Keratinocyte (primary cell): ENCODE results near the gene CRK. TPM values are rescaled to one million over a fixed set of nuclear protein-coding genes. Genes with fewer than 3 reads are reported as not detected.

Experiments
- DNase-seq: peaks from one replicate; pipeline ENCODE4 v3.0.0-alpha.2; 2011; ENCODE audit warnings: low read depth, missing footprints, low spot score
- FAIRE-seq: peaks from 2 replicates; lab custom pipeline; 2011; peaks lifted over from hg19 to GRCh38; lab: Jason Lieb, UNC
- H2AFZ ChIP-seq: 2 replicates; pipeline ENCODE4 v1.6.0; 2012; ENCODE audit warnings: low read length, control low read depth, inconsistent platforms; ENCODE audit not compliant: control insufficient read depth
- H3K27ac ChIP-seq: 2 replicates; pipeline ENCODE4 v1.5.1; 2011; ENCODE audit warnings: low read length; ENCODE audit not compliant: control insufficient read depth, insufficient read depth
- H3K27me3 ChIP-seq: 3 replicates; pipeline ENCODE4 v1.6.0; 2011; ENCODE audit warnings: low read length; ENCODE audit not compliant: control insufficient read depth, insufficient read depth; ENCODE audit errors: extremely low read depth
- H3K36me3 ChIP-seq, 2 experiments: 2 replicates in 1 of 2; 3 replicates in 1 of 2; pipeline ENCODE4 v1.5.1; 2011; ENCODE audit warnings: low read length in 2 of 2, mild to moderate bottlenecking in 1 of 2; ENCODE audit not compliant: control insufficient read depth in 2 of 2, insufficient read depth in 2 of 2; ENCODE audit errors: extremely low read depth in 1 of 2
- H3K4me1 ChIP-seq: 3 replicates; pipeline ENCODE4 v1.5.1; 2011; ENCODE audit warnings: low read length; ENCODE audit not compliant: control insufficient read depth, insufficient read depth; ENCODE audit errors: extremely low read depth
- H3K4me2 ChIP-seq: 3 replicates; pipeline ENCODE4 v1.6.0; 2011; ENCODE audit warnings: low read depth, low read length; ENCODE audit not compliant: control insufficient read depth, insufficient read depth; ENCODE audit errors: extremely low read depth
- H3K4me3 ChIP-seq, 3 experiments: fragments of 200-600 bp in 1 of 3; sonication (generic) in 1 of 3; 2 replicates in 2 of 3; 3 replicates in 1 of 3; pipeline ENCODE4 v1.5.1; 2011 to 2016; ENCODE audit warnings: low read length in 3 of 3, mild to moderate bottlenecking in 3 of 3, control low read depth in 2 of 3, inconsistent platforms in 1 of 3, low read depth in 1 of 3, mixed read lengths in 1 of 3, mixed run types in 1 of 3, moderate library complexity in 1 of 3; ENCODE audit not compliant: control insufficient read depth in 2 of 3, insufficient read depth in 2 of 3; ENCODE audit errors: extremely low read depth in 1 of 3
- H3K79me2 ChIP-seq: 2 replicates; pipeline ENCODE4 v1.6.0; 2012; ENCODE audit warnings: low read length; ENCODE audit not compliant: control insufficient read depth, insufficient read depth
- H3K9ac ChIP-seq: 3 replicates; pipeline ENCODE4 v1.6.0; 2011; ENCODE audit warnings: low read length; ENCODE audit not compliant: control insufficient read depth, insufficient read depth; ENCODE audit errors: extremely low read depth
- H3K9me1 ChIP-seq: 3 replicates; pipeline ENCODE4 v1.6.0; 2011; ENCODE audit warnings: low read length; ENCODE audit not compliant: control insufficient read depth, insufficient read depth; ENCODE audit errors: extremely low read depth
- H3K9me3 ChIP-seq: 2 replicates; pipeline ENCODE4 v1.5.1; 2012; ENCODE audit warnings: low read depth, low read length; ENCODE audit not compliant: control insufficient read depth
- H4K20me1 ChIP-seq: 3 replicates; pipeline ENCODE4 v1.6.0; 2011; ENCODE audit warnings: low read length; ENCODE audit not compliant: control insufficient read depth, insufficient read depth; ENCODE audit errors: extremely low read depth
- EZH2 ChIP-seq: IDR thresholded peaks from one replicate; pipeline ENCODE4 v1.6.1; 2012; ENCODE audit warnings: inconsistent platforms, mild to moderate bottlenecking, low read length, moderate library complexity
- dilution Hi-C: fragments of 300-500 bp; cut with MboI; formaldehyde crosslinking; loops from one replicate; pipeline ENCODE4 v1.7.0; 2020; ENCODE audit warnings: low sequenced_read_pairs; ENCODE audit not compliant: extremely low pct_ligation_motif_present
- polyA plus RNA-seq, 5 experiments: library from polyadenylated mRNA; depleted of rRNA in 3 of 5; stranded (reverse) in 3 of 5; stranded (forward) in 1 of 5; unstranded in 1 of 5; fragments of >200 nt; gene quantifications; 1 replicate in 1 of 5; 2 replicates in 3 of 5; 3 replicates in 1 of 5; pipeline versions ENCODE4 v1.2.1 to v1.2.3, GENCODE V29; 2011 to 2012; ENCODE audit warnings: missing spikeins in 2 of 5, low read depth in 1 of 5, low replicate concordance in 1 of 5
- TF ChIP-seq, protein P1 (sequence below), 3 experiments: IDR thresholded peaks in 1 of 3; conservative IDR thresholded peaks in 1 of 3; optimal IDR thresholded peaks in 1 of 3; 2 replicates in 2 of 3; 3 replicates in 1 of 3; pipeline versions ENCODE3 to v1.5.1; 2011; ENCODE audit warnings: low read length in 3 of 3, mild to moderate bottlenecking in 3 of 3, moderate library complexity in 2 of 3, control low read depth in 1 of 3, inconsistent platforms in 1 of 3; ENCODE audit not compliant: insufficient read depth in 2 of 3; ENCODE audit errors: extremely low read depth in 1 of 3

Gene CRK
- polyA plus RNA-seq, 1 donor (not counting 4 experiments of a cell fraction or from before 2014, with no cell fraction given) = 127 TPM

DNA sequence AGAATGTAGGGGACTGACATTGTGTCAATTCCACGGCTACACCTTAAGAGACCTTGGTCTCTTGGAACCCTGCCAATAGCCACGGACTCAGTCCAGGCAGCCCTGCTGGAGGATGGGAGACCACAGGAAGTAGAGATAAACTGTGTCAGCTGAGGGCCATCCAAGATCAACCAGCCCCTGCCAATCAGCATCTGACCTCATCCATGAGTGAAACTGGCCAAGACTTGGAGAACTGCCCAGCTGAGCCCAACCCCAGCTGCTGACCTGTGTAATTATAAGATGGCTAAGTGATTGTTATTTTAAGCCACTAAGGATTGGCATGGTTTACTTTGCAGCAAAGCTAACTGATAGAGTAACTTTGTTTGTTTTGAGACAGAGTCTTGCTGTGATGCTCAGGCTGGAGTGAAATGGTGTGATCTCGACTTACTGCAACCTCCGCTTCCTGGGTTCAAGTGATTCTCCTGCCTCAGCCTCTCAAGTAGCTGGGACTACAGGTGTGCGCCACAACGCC, 42.7 kb downstream of the CRK start:
- Histone ChIP-seq H3K4me1 (no peaks in the 10 kb centered on the region), H2AFZ (no peak overlapping the region), H3K79me2 (no peaks in the 10 kb centered on the region), H4K20me1 (no peaks in the 10 kb centered on the region), H3K9me1 (no peaks in the 10 kb centered on the region), H3K27me3 (no peaks in the 10 kb centered on the region), H3K9ac (no peak overlapping the region), H3K27ac (no peak overlapping the region), H3K9me3 (no peaks in the 10 kb centered on the region), H3K4me2 (no peak overlapping the region), H3K4me3 (no peak overlapping the region), H3K36me3 (no peaks in the 10 kb centered on the region)
- no peak for TF ChIP-seq EZH2
- TF ChIP-seq, protein P1, sequence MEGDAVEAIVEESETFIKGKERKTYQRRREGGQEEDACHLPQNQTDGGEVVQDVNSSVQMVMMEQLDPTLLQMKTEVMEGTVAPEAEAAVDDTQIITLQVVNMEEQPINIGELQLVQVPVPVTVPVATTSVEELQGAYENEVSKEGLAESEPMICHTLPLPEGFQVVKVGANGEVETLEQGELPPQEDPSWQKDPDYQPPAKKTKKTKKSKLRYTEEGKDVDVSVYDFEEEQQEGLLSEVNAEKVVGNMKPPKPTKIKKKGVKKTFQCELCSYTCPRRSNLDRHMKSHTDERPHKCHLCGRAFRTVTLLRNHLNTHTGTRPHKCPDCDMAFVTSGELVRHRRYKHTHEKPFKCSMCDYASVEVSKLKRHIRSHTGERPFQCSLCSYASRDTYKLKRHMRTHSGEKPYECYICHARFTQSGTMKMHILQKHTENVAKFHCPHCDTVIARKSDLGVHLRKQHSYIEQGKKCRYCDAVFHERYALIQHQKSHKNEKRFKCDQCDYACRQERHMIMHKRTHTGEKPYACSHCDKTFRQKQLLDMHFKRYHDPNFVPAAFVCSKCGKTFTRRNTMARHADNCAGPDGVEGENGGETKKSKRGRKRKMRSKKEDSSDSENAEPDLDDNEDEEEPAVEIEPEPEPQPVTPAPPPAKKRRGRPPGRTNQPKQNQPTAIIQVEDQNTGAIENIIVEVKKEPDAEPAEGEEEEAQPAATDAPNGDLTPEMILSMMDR (optimal IDR thresholded peaks at IDR 0.05 in 1 of 3, IDR thresholded peaks at IDR 0.05 in 1 of 3, conservative IDR thresholded peaks at IDR 0.05 in 1 of 3; ENCODE audit: extremely low read depth in 1 of 3, insufficient read depth in 2 of 3, low read length in 3 of 3) = no peak
- FAIRE-seq (no peak), DNase-seq (no peak)
- dilution Hi-C loops = no loop called here

DNA sequence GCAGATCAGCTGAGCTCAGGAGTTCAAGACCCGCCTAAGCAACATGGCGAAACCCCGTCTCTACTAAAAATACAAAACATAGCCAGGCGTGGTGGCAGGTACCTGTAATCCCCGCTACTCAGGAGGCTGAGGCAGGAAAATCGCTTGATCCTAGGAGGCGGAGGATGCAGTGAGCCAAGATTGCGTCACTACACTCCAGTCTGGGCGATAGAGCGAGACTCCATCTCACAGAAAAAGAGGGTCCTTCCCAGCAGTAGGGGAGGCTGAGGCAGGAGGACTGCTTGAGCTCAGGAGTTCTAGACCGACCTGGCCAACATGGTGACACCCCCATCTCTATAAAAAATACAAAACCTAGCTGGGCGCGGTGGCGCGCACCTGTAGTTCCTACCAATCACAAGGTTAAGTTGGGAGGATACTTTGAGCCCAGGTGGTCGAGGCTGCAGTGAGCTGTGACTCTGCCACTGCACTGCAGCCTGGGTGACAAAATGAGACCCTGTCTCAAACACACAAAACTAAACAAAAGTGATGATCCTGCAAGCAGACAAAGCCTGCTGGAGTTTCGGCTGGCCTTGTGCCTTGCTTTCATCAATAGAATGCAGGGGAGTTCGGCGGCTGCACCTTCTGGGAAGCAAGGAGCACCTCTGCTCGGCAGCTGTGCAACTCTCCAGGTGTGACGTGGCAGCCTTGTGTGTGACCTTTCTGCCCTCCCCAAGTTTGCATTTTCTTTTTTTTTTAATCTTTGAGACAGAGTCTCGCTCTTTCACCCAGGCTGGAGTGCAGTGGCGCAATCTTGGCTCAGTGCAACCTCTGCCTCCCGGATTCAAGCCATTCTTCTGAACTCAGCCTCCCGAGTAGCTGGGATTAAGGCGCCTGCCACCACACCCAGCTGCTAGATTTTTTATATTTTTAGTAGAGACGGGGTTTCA, 43.6 kb downstream of the CRK start:
- Histone ChIP-seq H3K4me3 (no peak overlapping the region), H3K4me1 (no peaks in the 10 kb centered on the region), H2AFZ (no peak overlapping the region), H3K79me2 (no peaks in the 10 kb centered on the region), H3K9ac (no peak overlapping the region), H3K9me3 (no peaks in the 10 kb centered on the region), H3K4me2 (no peak overlapping the region), H4K20me1 (no peaks in the 10 kb centered on the region), H3K36me3 (no peaks in the 10 kb centered on the region), H3K27me3 (no peaks in the 10 kb centered on the region), H3K9me1 (no peaks in the 10 kb centered on the region), H3K27ac (no peak overlapping the region)
- no peak for DNase-seq
- TF ChIP-seq EZH2 = no peak
- TF ChIP-seq, protein P1 (optimal IDR thresholded peaks at IDR 0.05 in 1 of 3, IDR thresholded peaks at IDR 0.05 in 1 of 3, conservative IDR thresholded peaks at IDR 0.05 in 1 of 3; ENCODE audit: extremely low read depth in 1 of 3, insufficient read depth in 2 of 3, low read length in 3 of 3) = no peak
- FAIRE-seq = no peak
- dilution Hi-C loops = no loop called here
